Cardiac atrium fibroblast (primary cell): ENCODE data around the gene EIF3A. TPM values are rescaled to one million over a fixed set of nuclear protein-coding genes. Genes with fewer than 3 reads are reported as not detected.

Source experiments
- total RNA-seq: library from RNA; depleted of rRNA; stranded (reverse); fragments of >200 nt; gene quantifications from 2 replicates; pipeline ENCODE4 v1.2.3, GENCODE V29; 2015

EIF3A gene
- total RNA-seq: 62.8 and 75.0 TPM in 2 replicates

GRCh38 chr10:119080521-119081259 is at the start of gene EIF3A:
TSS of gene EIF3A (minus strand) at chr10:119080817. CDS start at chr10:119080676, 141 bp downstream.

GRCh38 chr10:119103903-119104653 is 23.5 kb upstream of the EIF3A start, which contains the start of gene DENND10:
TSS of gene DENND10 (plus strand) at chr10:119104113. CDS start at chr10:119104143, 30 bp downstream.

GRCh38 chr10:119029613-119030420 is 50.8 kb downstream of the EIF3A start, which contains the start of gene NANOS1:
TSS of gene NANOS1 (plus strand) at chr10:119029714. CDS start at chr10:119029802, 88 bp downstream.

Other genes with a start within 250 kb of the EIF3A start
- gene NANOS1, start 51.1 kb downstream of the EIF3A start, total RNA-seq: 8.7 and 14.3 TPM in 2 replicates
- gene DENND10, start 23.3 kb upstream of the EIF3A start, total RNA-seq: 64.1 and 90.6 TPM in 2 replicates
- gene SFXN4, start 84.9 kb upstream of the EIF3A start, total RNA-seq: 14.6 and 70.4 TPM in 2 replicates
- gene PRDX3, start 98.0 kb upstream of the EIF3A start, total RNA-seq: 174 and 220 TPM in 2 replicates
- gene GRK5, start 126.8 kb upstream of the EIF3A start, total RNA-seq: 25.9 and 31.2 TPM in 2 replicates